GM10266 (cell line): ENCODE data around the gene DISC1.

Experiments
- DNase-seq: peaks from one replicate; pipeline ENCODE4 v3.0.0; 2012; ENCODE audit errors: extremely low spot score
- TF ChIP-seq, protein P1 (sequence below): IDR thresholded peaks from 2 replicates; pipeline ENCODE4 v1.5.1; 2012; ENCODE audit warnings: mild to moderate bottlenecking, low read depth; ENCODE audit not compliant: control insufficient read depth, insufficient read depth; ENCODE audit errors: missing control alignments

Gene DISC1

DNA sequence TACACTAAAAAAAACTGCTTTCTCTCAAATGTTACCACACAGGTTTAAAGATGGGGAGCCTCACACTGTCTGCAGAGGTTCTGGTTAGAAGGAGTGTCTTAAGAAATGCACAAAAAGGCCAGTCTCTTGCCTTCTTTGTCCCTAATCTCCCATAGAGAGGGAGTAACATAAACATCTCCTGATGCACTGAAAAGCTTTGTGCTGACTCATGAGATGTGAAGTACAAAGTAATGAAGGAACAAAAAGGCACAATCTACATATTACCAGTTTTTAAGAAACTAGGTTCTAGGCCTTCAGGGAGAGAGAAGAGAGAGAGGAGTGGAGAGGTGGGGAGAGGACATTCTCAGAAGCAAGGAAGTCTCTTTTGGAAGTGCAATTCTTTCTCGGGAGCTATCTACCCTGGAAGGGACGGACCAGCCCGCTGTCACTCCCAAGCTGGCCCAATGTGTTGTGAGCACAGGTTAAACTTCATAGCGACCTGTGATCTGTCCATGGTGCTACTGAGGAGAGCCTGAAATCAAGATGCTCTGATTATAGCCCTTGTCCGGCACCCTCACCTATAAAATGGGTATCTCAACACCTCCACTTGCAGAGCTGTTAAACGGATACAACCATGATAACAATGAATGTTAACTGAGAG is 458.1 kb downstream of the DISC1 start:
- TF ChIP-seq, protein P1, sequence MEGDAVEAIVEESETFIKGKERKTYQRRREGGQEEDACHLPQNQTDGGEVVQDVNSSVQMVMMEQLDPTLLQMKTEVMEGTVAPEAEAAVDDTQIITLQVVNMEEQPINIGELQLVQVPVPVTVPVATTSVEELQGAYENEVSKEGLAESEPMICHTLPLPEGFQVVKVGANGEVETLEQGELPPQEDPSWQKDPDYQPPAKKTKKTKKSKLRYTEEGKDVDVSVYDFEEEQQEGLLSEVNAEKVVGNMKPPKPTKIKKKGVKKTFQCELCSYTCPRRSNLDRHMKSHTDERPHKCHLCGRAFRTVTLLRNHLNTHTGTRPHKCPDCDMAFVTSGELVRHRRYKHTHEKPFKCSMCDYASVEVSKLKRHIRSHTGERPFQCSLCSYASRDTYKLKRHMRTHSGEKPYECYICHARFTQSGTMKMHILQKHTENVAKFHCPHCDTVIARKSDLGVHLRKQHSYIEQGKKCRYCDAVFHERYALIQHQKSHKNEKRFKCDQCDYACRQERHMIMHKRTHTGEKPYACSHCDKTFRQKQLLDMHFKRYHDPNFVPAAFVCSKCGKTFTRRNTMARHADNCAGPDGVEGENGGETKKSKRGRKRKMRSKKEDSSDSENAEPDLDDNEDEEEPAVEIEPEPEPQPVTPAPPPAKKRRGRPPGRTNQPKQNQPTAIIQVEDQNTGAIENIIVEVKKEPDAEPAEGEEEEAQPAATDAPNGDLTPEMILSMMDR: no peak
- DNase-seq: no peak

DNA sequence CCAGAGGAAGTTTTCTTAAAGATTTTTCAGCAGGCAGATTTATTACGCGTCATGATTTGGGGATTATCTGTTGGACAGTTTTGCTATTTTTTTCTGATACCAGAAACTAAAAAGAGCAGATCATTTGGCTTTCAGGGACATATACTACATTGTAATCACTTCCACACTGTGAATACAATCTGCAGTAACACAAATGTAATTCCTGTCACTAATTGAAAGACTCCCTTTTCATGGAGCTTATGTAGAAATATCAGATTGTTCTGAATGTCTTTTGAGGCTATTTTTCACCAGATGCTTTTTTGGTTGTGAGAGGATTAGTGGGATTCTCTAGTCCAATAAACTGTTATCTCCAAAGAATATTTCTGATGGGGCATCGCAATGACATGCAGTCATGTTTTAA is 464.2 kb downstream of the DISC1 start:
- TF ChIP-seq, protein P1: no peak
- no peak for DNase-seq
